HepG2 (cell line): ENCODE data around the gene ELAVL2. TPM values are rescaled to one million over a fixed set of nuclear protein-coding genes. Genes with fewer than 3 reads are reported as not detected.

Experiments used
- ATAC-seq: fragments of 200-7000 bp; cut with Tn5 transposase; 3 replicates; pipeline ENCODE4 v1.9.1; 2020; ENCODE audit warnings: mild to moderate bottlenecking, moderate library complexity
- BruUV-seq: library from RNA; stranded (reverse); fragments of 400-500 nt; replicated peaks from 2 replicates; lab custom pipeline; 2021; lab: Mats Ljungman, UMichigan
- CTCF ChIA-PET: fragments of 300-600 bp; formaldehyde crosslinking; extraction: SDS; loops from one replicate; lab custom pipeline; 2021; ENCODE audit warnings: low total read pairs, inconsistent platforms, low intra/inter-chr PET ratio; lab: Yijun Ruan, JAX
- POLR2A ChIA-PET: fragments of 350-600 bp; sonication (Branson Sonifier 250); formaldehyde crosslinking; loops from one replicate; lab custom pipeline; 2020; ENCODE audit warnings: antibody characterized with exemption, inconsistent platforms; lab: Yijun Ruan, JAX
- DNase-seq: peaks from one replicate; pipeline ENCODE4 v3.0.0-alpha.2; 2015; ENCODE audit warnings: low spot score
- FAIRE-seq: peaks from 3 replicates; lab custom pipeline; 2011; peaks lifted over from hg19 to GRCh38; lab: Jason Lieb, UNC
- H2AFZ ChIP-seq: one replicate; pipeline ENCODE4 v1.6.1; 2011; ENCODE audit warnings: low read length, inconsistent platforms
- H3K27ac ChIP-seq: fragments of 300-600 bp; 3 replicates; pipeline ENCODE4 v1.8.0; 2011; ENCODE audit warnings: mixed run types, mild to moderate bottlenecking, mixed read lengths, low read length, inconsistent platforms; ENCODE audit not compliant: insufficient read depth; ENCODE audit errors: extremely low read length
- H3K27me3 ChIP-seq, 2 experiments: fragments of 200-600 bp in 1 of 2; 2 replicates in 1 of 2; 3 replicates in 1 of 2; pipeline versions ENCODE4 v1.6.0 to v1.8.0; 2011; ENCODE audit warnings: low read length in 2 of 2, mild to moderate bottlenecking in 2 of 2, moderate library complexity in 2 of 2, inconsistent platforms in 1 of 2; ENCODE audit not compliant: insufficient read depth in 2 of 2, control insufficient read depth in 1 of 2
- H3K36me3 ChIP-seq, 2 experiments: fragments of 200-600 bp in 1 of 2; replicated peaks in 1 of 2; 2 replicates in 1 of 2; 3 replicates in 1 of 2; pipeline versions ENCODE4 v1.5.1 to v1.8.0; 2011; ENCODE audit warnings: low read length in 2 of 2, inconsistent platforms in 1 of 2; ENCODE audit not compliant: insufficient read depth in 2 of 2, control insufficient read depth in 1 of 2
- H3K4me1 ChIP-seq: 2 replicates; pipeline ENCODE4 v1.5.1; 2012; ENCODE audit warnings: low read length, inconsistent platforms; ENCODE audit not compliant: insufficient read depth
- H3K4me2 ChIP-seq: 2 replicates; pipeline ENCODE4 v1.6.0; 2011; ENCODE audit warnings: low read depth, low read length, inconsistent platforms
- H3K4me3 ChIP-seq, 3 experiments: fragments of 200-600 bp in 1 of 3; sonication (generic), shearing (Covaris generic) in 1 of 3; replicated peaks in 1 of 3; 2 replicates each; pipeline ENCODE4 v1.5.1; 2011 to 2016; ENCODE audit warnings: low read length in 3 of 3, inconsistent platforms in 2 of 3, low read depth in 2 of 3, mild to moderate bottlenecking in 2 of 3, control low read depth in 1 of 3, mixed read lengths in 1 of 3; ENCODE audit not compliant: insufficient read depth in 1 of 3
- H3K79me2 ChIP-seq: one replicate; pipeline ENCODE4 v1.6.1; 2011; ENCODE audit warnings: low read length, inconsistent platforms; ENCODE audit not compliant: insufficient read depth
- H3K9ac ChIP-seq: 2 replicates; pipeline ENCODE4 v1.6.0; 2011; ENCODE audit warnings: mild to moderate bottlenecking, low read depth, low read length, inconsistent platforms; ENCODE audit not compliant: insufficient read depth
- H3K9me3 ChIP-seq: 2 replicates; pipeline ENCODE4 v1.5.1; 2012; ENCODE audit warnings: mild to moderate bottlenecking, low read length
- H4K20me1 ChIP-seq: 2 replicates; pipeline ENCODE4 v1.6.0; 2011; ENCODE audit warnings: inconsistent platforms, mild to moderate bottlenecking, low read length, moderate library complexity; ENCODE audit not compliant: insufficient read depth
- HNRNPH1 ChIP-seq: fragments of 200-400 bp; formaldehyde crosslinking; optimal IDR thresholded peaks from 2 replicates; pipeline ENCODE3; 2017; ENCODE audit warnings: mild to moderate bottlenecking, low read depth, low read length
- KMT2B ChIP-seq: IDR thresholded peaks from 2 replicates; pipeline ENCODE4 v1.6.1; 2016; ENCODE audit warnings: missing genetic modification reagents, missing compliant biosample characterization
- MXI1 ChIP-seq: IDR thresholded peaks from 3 replicates; pipeline ENCODE4 v1.6.1; 2012; ENCODE audit warnings: low read depth, low read length, inconsistent platforms, borderline replicate concordance
- RBAK ChIP-seq: sonication (generic); formaldehyde crosslinking; IDR thresholded peaks from 2 replicates; pipeline ENCODE4 v1.5.1; 2020; ENCODE audit warnings: mild to moderate bottlenecking, missing genetic modification reagents
- RBM22 ChIP-seq: fragments of 200-400 bp; formaldehyde crosslinking; optimal IDR thresholded peaks from 2 replicates; pipeline ENCODE3; 2017; ENCODE audit warnings: mild to moderate bottlenecking, low read length, moderate library complexity
- TBX3 ChIP-seq: fragments of 450-650 bp; IDR thresholded peaks from 2 replicates; pipeline ENCODE4 v1.6.1; 2017; ENCODE audit warnings: antibody characterized with exemption, mild to moderate bottlenecking, inconsistent platforms, borderline replicate concordance
- ZFP82 ChIP-seq: sonication (generic); formaldehyde crosslinking; IDR thresholded peaks from 2 replicates; pipeline ENCODE4 v1.5.1; 2020; ENCODE audit warnings: mild to moderate bottlenecking, missing genetic modification reagents, borderline replicate concordance
- ZNF143 ChIP-seq: sonication (generic); formaldehyde crosslinking; IDR thresholded peaks from 2 replicates; pipeline ENCODE4 v1.4.0; 2020; ENCODE audit warnings: missing genetic modification reagents
- ZNF160 ChIP-seq: sonication (generic); formaldehyde crosslinking; IDR thresholded peaks from 2 replicates; pipeline ENCODE4 v1.8.0; 2022; ENCODE audit warnings: mild to moderate bottlenecking, inconsistent platforms, missing genetic modification reagents
- ZNF24 ChIP-seq: fragments of 450-650 bp; IDR thresholded peaks from 2 replicates; pipeline ENCODE4 v1.6.1; 2017; ENCODE audit warnings: antibody characterized with exemption, mild to moderate bottlenecking
- ZNF256 ChIP-seq: sonication (generic); formaldehyde crosslinking; conservative IDR thresholded peaks from 2 replicates; pipeline ENCODE4 v1.4.0; 2020; ENCODE audit warnings: missing genetic modification reagents
- ZNF460 ChIP-seq: sonication (generic); formaldehyde crosslinking; IDR thresholded peaks from 2 replicates; pipeline ENCODE4 v1.5.1; 2020; ENCODE audit warnings: missing genetic modification reagents, mild to moderate bottlenecking, borderline replicate concordance
- ZNF570 ChIP-seq: sonication (generic); formaldehyde crosslinking; IDR thresholded peaks from 2 replicates; pipeline ENCODE4 v1.4.0; 2020; ENCODE audit warnings: mild to moderate bottlenecking, missing genetic modification reagents, borderline replicate concordance
- WGBS: methylation state at CpG from one replicate; pipeline ENCODE4 v1.1.6; 2017; ENCODE audit warnings: low lambda C conversion rate; 5-methylcytosine and 5-hydroxymethylcytosine counted together
- in situ Hi-C: cut with HindIII; loops from 2 replicates; pipeline ENCODE4 v1.10.0; 2017; ENCODE audit warnings: low pct_unique_long_range_greater_than_20kb; ENCODE audit not compliant: extremely low pct_ligation_motif_present
- intact Hi-C: fragments of 100-400 bp; cut with micrococcal nuclease; formaldehyde crosslinking; loops from one replicate; pipeline ENCODE4 v1.10.0; 2022; ENCODE audit not compliant: unreplicated experiment
- polyA plus RNA-seq, 8 experiments: library from polyadenylated mRNA; depleted of rRNA in 3 of 8; stranded (reverse) in 7 of 8; unstranded in 1 of 8; fragments of >200 nt; fragmentation: Illumina TruSeq in 4 of 8; extraction: Trizol in 4 of 8; gene quantifications; 2 replicates each; pipeline versions ENCODE4 v1.2.1 to v1.2.3, GENCODE V29; 2011 to 2016; ENCODE audit warnings: low read depth in 4 of 8, missing spikeins in 1 of 8, mixed read lengths in 1 of 8; ENCODE audit not compliant: insufficient read depth in 1 of 8
- total RNA-seq, 5 experiments: library from RNA; depleted of rRNA; stranded (reverse); fragments of >200 nt; fragmentation: Illumina TruSeq; extraction: Trizol; gene quantifications; 2 replicates each; pipeline ENCODE4 v1.2.3, GENCODE V29; 2016; ENCODE audit warnings: low read depth in 1 of 5
- TF ChIP-seq, protein P1 (sequence below): sonication (generic); formaldehyde crosslinking; IDR thresholded peaks from 2 replicates; pipeline ENCODE4 v1.4.0; 2020; ENCODE audit warnings: mild to moderate bottlenecking, missing genetic modification reagents
- TF ChIP-seq, protein P2 (sequence below): sonication (generic); formaldehyde crosslinking; IDR thresholded peaks from 2 replicates; pipeline ENCODE4 v1.4.0; 2020; ENCODE audit warnings: missing genetic modification reagents
- TF ChIP-seq, protein P3 (sequence below): sonication (generic); formaldehyde crosslinking; IDR thresholded peaks from 2 replicates; pipeline ENCODE4 v1.8.1; 2023; ENCODE audit warnings: mild to moderate bottlenecking, missing genetic modification reagents, borderline replicate concordance

Gene ELAVL2
- total and polyA plus RNA-seq, 2 of the 13 experiments (the other 11 are each of a cell fraction or from before 2014, with no cell fraction given): not detected

DNA sequence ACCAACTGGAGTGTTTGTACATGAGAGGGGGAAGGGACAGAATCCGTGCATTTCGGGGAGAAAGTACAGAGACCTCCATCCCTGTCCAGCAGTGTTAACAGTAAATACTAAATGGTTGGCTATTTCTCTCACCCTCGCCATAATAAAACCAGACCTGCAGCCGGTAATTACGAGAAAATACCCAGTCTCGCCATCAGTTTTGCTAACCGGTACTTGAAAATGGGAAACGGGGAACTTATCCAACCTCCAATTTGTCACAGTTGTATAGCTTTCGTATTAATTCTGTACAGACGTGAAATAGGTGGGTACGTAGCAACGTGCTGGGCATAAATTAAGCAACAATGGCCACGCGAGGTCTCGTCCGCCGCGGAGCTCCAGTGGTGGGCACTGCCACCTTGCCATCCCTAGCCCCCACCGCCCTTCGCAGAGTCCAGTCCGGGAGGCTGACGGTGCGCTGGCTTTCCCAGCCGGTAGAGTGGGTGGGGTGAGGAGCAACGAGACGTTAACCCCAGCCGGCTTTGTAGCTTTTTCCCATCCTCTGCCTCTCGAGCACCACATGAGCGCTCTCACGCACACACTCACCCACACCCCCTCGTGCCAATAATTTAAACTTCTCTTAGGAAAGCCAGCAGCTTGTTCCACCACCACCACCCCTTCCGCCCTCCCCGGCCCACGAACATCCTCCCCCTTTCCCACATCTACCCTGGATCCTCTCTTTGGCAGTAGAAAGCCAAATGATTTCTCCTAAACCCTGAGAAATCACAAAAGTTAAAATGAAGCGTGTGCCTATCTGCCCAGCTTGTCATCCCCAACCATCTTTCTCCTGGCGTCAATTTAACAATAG, 1.8 kb downstream of the ELAVL2 start (continued):
- no peak for TF ChIP-seq HNRNPH1
- TF ChIP-seq ZNF256 (CRISPR knock-in tag): no peak
- TF ChIP-seq ZNF160 (CRISPR knock-in tag): no peak
- TF ChIP-seq KMT2B (CRISPR knock-in tag): no peak

DNA sequence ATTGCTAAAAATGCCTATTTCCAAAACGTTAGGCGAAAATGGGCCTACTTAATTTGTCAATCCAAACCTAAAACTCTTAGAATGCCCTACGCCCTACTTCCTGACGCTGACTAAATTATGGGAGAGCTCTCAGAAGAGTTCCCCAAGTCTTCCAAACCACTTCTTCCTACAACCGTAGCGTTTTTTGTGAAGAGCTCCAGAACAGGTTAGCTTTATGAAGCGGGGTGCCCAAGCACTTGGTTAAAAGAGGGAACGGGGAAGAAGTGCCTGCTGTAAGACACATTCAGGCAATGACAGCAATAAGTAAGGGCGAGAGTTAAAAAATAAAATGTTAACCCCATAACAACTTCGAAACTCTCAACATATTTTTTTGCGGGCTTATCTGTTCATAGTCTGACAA, 2.8 kb downstream of the ELAVL2 start:
- CTCF ChIA-PET: no interaction called here
- no peak overlapping the region for H3K9ac ChIP-seq
- no peak overlapping the region for H3K4me3 ChIP-seq
- in situ Hi-C loops: no loop called here
- no peak for ATAC-seq
- WGBS: 21% methylated on average over 11 of the region's 11 CpGs
- H3K27ac ChIP-seq: no peak overlapping the region
- H3K4me2 ChIP-seq: no peak overlapping the region
- POLR2A ChIA-PET: no interaction called here
- no peak overlapping the region for H2AFZ ChIP-seq
- H3K4me1 ChIP-seq: no peaks in the 10 kb centered on the region
- no peak for DNase-seq
- no peaks in the 10 kb centered on the region for H3K79me2 ChIP-seq
- no peaks in the 10 kb centered on the region for H3K36me3 ChIP-seq
- H4K20me1 ChIP-seq: no peaks in the 10 kb centered on the region
- intact Hi-C loops: no loop called here
- BruUV-seq: no TSS peak
- H3K9me3 ChIP-seq: no peaks in the 10 kb centered on the region
- peaks cover 0 to 11% of the 10 kb centered on the region in 2 experiments; a peak in 3 of 5 replicates for H3K27me3 ChIP-seq
- no peak for FAIRE-seq
- TF ChIP-seq, protein P1, sequence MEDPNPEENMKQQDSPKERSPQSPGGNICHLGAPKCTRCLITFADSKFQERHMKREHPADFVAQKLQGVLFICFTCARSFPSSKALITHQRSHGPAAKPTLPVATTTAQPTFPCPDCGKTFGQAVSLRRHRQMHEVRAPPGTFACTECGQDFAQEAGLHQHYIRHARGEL: no peak
- TF ChIP-seq RBM22: no peak
- TF ChIP-seq, protein P2, sequence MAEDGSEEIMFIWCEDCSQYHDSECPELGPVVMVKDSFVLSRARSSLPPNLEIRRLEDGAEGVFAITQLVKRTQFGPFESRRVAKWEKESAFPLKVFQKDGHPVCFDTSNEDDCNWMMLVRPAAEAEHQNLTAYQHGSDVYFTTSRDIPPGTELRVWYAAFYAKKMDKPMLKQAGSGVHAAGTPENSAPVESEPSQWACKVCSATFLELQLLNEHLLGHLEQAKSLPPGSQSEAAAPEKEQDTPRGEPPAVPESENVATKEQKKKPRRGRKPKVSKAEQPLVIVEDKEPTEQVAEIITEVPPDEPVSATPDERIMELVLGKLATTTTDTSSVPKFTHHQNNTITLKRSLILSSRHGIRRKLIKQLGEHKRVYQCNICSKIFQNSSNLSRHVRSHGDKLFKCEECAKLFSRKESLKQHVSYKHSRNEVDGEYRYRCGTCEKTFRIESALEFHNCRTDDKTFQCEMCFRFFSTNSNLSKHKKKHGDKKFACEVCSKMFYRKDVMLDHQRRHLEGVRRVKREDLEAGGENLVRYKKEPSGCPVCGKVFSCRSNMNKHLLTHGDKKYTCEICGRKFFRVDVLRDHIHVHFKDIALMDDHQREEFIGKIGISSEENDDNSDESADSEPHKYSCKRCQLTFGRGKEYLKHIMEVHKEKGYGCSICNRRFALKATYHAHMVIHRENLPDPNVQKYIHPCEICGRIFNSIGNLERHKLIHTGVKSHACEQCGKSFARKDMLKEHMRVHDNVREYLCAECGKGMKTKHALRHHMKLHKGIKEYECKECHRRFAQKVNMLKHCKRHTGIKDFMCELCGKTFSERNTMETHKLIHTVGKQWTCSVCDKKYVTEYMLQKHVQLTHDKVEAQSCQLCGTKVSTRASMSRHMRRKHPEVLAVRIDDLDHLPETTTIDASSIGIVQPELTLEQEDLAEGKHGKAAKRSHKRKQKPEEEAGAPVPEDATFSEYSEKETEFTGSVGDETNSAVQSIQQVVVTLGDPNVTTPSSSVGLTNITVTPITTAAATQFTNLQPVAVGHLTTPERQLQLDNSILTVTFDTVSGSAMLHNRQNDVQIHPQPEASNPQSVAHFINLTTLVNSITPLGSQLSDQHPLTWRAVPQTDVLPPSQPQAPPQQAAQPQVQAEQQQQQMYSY (CRISPR knock-in tag): no peak
- no peak for TF ChIP-seq ZNF143 (CRISPR knock-in tag)
- TF ChIP-seq RBAK (CRISPR knock-in tag): no peak
- TF ChIP-seq TBX3: no peak
- TF ChIP-seq, protein P3, sequence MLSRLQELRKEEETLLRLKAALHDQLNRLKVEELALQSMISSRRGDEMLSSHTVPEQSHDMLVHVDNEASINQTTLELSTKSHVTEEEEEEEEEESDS (CRISPR knock-in tag): no peak
- no peak for TF ChIP-seq MXI1
- no peak for TF ChIP-seq ZNF24
- TF ChIP-seq ZNF460 (CRISPR knock-in tag): no peak
- TF ChIP-seq ZFP82 (CRISPR knock-in tag): no peak
- no peak for TF ChIP-seq ZNF570
